DOHH2 (cell line): ENCODE results near the gene IL10RB.

ENCODE experiments used
- H3F3A ChIP-seq: fragments of 200-600 bp; sonication (generic), shearing (Covaris generic); 2 replicates; pipeline ENCODE4 v1.6.0; 2016; ENCODE audit warnings: antibody characterized with exemption, mild to moderate bottlenecking; ENCODE audit not compliant: control insufficient read depth, insufficient read depth
- H3K27ac ChIP-seq: fragments of 200-600 bp; sonication (generic); 2 replicates; pipeline ENCODE4 v1.5.1; 2014; ENCODE audit warnings: low read depth, mild to moderate bottlenecking, low read length, moderate library complexity
- H3K27me3 ChIP-seq: fragments of 200-600 bp; sonication (generic); 2 replicates; pipeline ENCODE4 v1.6.1; 2014; ENCODE audit warnings: mild to moderate bottlenecking, low read length, mixed read lengths; ENCODE audit not compliant: control insufficient read depth
- H3K36me3 ChIP-seq: fragments of 200-600 bp; sonication (generic); 2 replicates; pipeline ENCODE4 v1.6.1; 2014; ENCODE audit warnings: mild to moderate bottlenecking, low read length, moderate library complexity, mixed read lengths; ENCODE audit not compliant: control insufficient read depth
- H3K4me1 ChIP-seq: fragments of 200-600 bp; sonication (generic); 2 replicates; pipeline ENCODE4 v1.6.1; 2014; ENCODE audit warnings: mild to moderate bottlenecking, low read length, mixed read lengths; ENCODE audit not compliant: control insufficient read depth
- H3K4me2 ChIP-seq: fragments of 200-600 bp; sonication (generic); 2 replicates; pipeline ENCODE4 v1.6.0; 2014; ENCODE audit warnings: mild to moderate bottlenecking, low read length, moderate library complexity
- H3K4me3 ChIP-seq: fragments of 200-600 bp; sonication (generic); 2 replicates; pipeline ENCODE4 v1.5.1; 2014; ENCODE audit warnings: mild to moderate bottlenecking, low read length, mixed read lengths
- H3K79me2 ChIP-seq: fragments of 200-600 bp; sonication (generic); 2 replicates; pipeline ENCODE4 v1.6.1; 2014; ENCODE audit warnings: mild to moderate bottlenecking, low read length, mixed read lengths; ENCODE audit not compliant: control insufficient read depth
- H3K9me2 ChIP-seq: fragments of 200-600 bp; sonication (generic); replicated peaks from 2 replicates; pipeline ENCODE4 v1.6.1; 2014; ENCODE audit warnings: mild to moderate bottlenecking, low read length, mixed read lengths; ENCODE audit not compliant: control insufficient read depth
- H3K9me3 ChIP-seq: fragments of 200-600 bp; sonication (generic); 2 replicates; pipeline ENCODE4 v1.6.1; 2014; ENCODE audit warnings: antibody characterized with exemption, low read length, mixed read lengths; ENCODE audit not compliant: control insufficient read depth, insufficient read depth
- H4K20me1 ChIP-seq: fragments of 200-600 bp; sonication (generic); 2 replicates; pipeline ENCODE4 v1.6.0; 2014; ENCODE audit warnings: low read depth, mild to moderate bottlenecking, antibody characterized with exemption, low read length, moderate library complexity; ENCODE audit not compliant: control insufficient read depth, insufficient read depth
- CTCF ChIP-seq: fragments of 200-600 bp; sonication (generic); IDR thresholded peaks from one replicate; pipeline ENCODE4 v1.5.1; 2014; ENCODE audit warnings: antibody characterized with exemption, mild to moderate bottlenecking, low read depth, low read length; ENCODE audit not compliant: poor library complexity, severe bottlenecking
- EZH2phosphoT487 ChIP-seq: fragments of 200-600 bp; sonication (generic); IDR thresholded peaks from 2 replicates; pipeline ENCODE4 v1.6.1; 2017; ENCODE audit warnings: borderline replicate concordance, mild to moderate bottlenecking, antibody characterized with exemption, low read length, moderate library complexity, mixed read lengths

IL10RB gene

GRCh38 chr21:33302796-33303195, 36.6 kb downstream of the IL10RB start:
- peak overlapping the region; percentile 97 for H3K27ac ChIP-seq
- H3K4me2 ChIP-seq = peak overlapping the region; percentile 84; the same call in 1 of the 2 replicates
- no peaks in the 10 kb centered on the region for H3K79me2 ChIP-seq
- no peak overlapping the region for H3K4me3 ChIP-seq
- H3K9me2 ChIP-seq = no peaks in the 10 kb centered on the region
- H3K27me3 ChIP-seq = no peaks in the 10 kb centered on the region
- peaks cover 43% of the 10 kb centered on the region for H3F3A ChIP-seq
- H3K36me3 ChIP-seq = peaks cover 4% of the 10 kb centered on the region; the same call in 1 of the 2 replicates
- TF ChIP-seq CTCF (no peak), EZH2phosphoT487 (no peak)
- H3K4me1 ChIP-seq = peaks cover 99% of the 10 kb centered on the region
- H3K9me3 ChIP-seq = no peaks in the 10 kb centered on the region
- no peaks in the 10 kb centered on the region for H4K20me1 ChIP-seq

- Histone ChIP-seq H3K79me2 (no peaks in the 10 kb centered on the region), H4K20me1 (no peaks in the 10 kb centered on the region), H3K4me3 (0 out of 2 replicates have a peak overlapping the region, but pooled peaks have one; percentile 19), H3K27ac (peak overlapping the region; percentile 30), H3K4me1 (peaks cover 100% of the 10 kb centered on the region), H3K9me2 (no peaks in the 10 kb centered on the region), H3K36me3 (peaks cover 20% of the 10 kb centered on the region), H3F3A (peaks cover 53% of the 10 kb centered on the region), H3K9me3 (peaks cover under 1% of the 10 kb centered on the region; the same call in 1 of the 2 replicates), H3K27me3 (no peaks in the 10 kb centered on the region), H3K4me2 (peak overlapping the region; percentile 20; the same call in 1 of the 2 replicates)
- no peak for TF ChIP-seq CTCF
- no peak for TF ChIP-seq EZH2phosphoT487
Observed at GRCh38 chr21:33305344-33305671, 39.1 kb downstream of the IL10RB start.

GRCh38 chr21:33305938-33306337, 39.8 kb downstream of the IL10RB start:
- peaks cover 49% of the 10 kb centered on the region for H3F3A ChIP-seq
- H3K79me2 ChIP-seq = no peaks in the 10 kb centered on the region
- no peaks in the 10 kb centered on the region for H3K9me2 ChIP-seq
- no peaks in the 10 kb centered on the region for H3K27me3 ChIP-seq
- peaks cover 2% of the 10 kb centered on the region; the same call in 1 of the 2 replicates for H3K9me3 ChIP-seq
- no peaks in the 10 kb centered on the region for H4K20me1 ChIP-seq
- TF ChIP-seq EZH2phosphoT487 = no peak
- TF ChIP-seq CTCF = no peak
- no peak overlapping the region for H3K4me2 ChIP-seq
- peak overlapping the region; percentile 99; the same call in 1 of the 2 replicates for H3K27ac ChIP-seq
- peaks cover 21% of the 10 kb centered on the region for H3K36me3 ChIP-seq
- no peak overlapping the region for H3K4me3 ChIP-seq
- peaks cover 100% of the 10 kb centered on the region for H3K4me1 ChIP-seq
